SK-N-SH (cell line): ENCODE results near the gene KIAA0232. TPM values are rescaled to one million over a fixed set of nuclear protein-coding genes. Genes with fewer than 3 reads are reported as not detected.

Experiments used
- CTCF ChIA-PET: fragments of 300-600, 350-600 bp; formaldehyde crosslinking; extraction: SDS; loops from one replicate; lab custom pipeline; 2021; lab: Yijun Ruan, JAX
- POLR2A ChIA-PET: fragments of 350-600 bp; sonication (Branson Sonifier 250); formaldehyde crosslinking; extraction: SDS; loops from one replicate; lab custom pipeline; 2020; ENCODE audit warnings: antibody characterized with exemption, inconsistent platforms; lab: Yijun Ruan, JAX
- DNase-seq: peaks from one replicate; pipeline ENCODE4 v3.0.0; 2012
- H2AFZ ChIP-seq: fragments of 200-600 bp; sonication (generic); 2 replicates; pipeline ENCODE4 v1.8.1; 2016; ENCODE audit warnings: antibody characterized with exemption, mild to moderate bottlenecking, low read depth
- H3F3A ChIP-seq: fragments of 200-600 bp; sonication (generic); replicated peaks from 2 replicates; pipeline ENCODE3; 2016; ENCODE audit warnings: antibody characterized with exemption, mild to moderate bottlenecking; ENCODE audit not compliant: insufficient read depth
- H3K27ac ChIP-seq, 2 experiments: fragments of 200-500 bp in 1 of 2; fragments of 200-600 bp in 1 of 2; sonication (Bioruptor generic) in 1 of 2; sonication (generic), shearing (Covaris generic) in 1 of 2; 2 replicates each; pipeline versions ENCODE4 v1.5.1 to v1.6.1; 2014 to 2016; ENCODE audit warnings: low read depth in 2 of 2, inconsistent platforms in 1 of 2, low read length in 1 of 2, mild to moderate bottlenecking in 1 of 2, mixed read lengths in 1 of 2
- H3K27me3 ChIP-seq: fragments of 200-600 bp; sonication (generic), shearing (Covaris generic); 2 replicates; pipeline ENCODE4 v1.6.1; 2016; ENCODE audit warnings: mixed run types; ENCODE audit not compliant: insufficient read depth
- H3K36me3 ChIP-seq, 2 experiments: fragments of 200-500 bp in 1 of 2; fragments of 200-600 bp in 1 of 2; sonication (Bioruptor generic) in 1 of 2; sonication (generic) in 1 of 2; replicated peaks in 1 of 2; 2 replicates each; pipeline versions ENCODE3 to v1.5.1; 2014 to 2016; ENCODE audit warnings: low read length in 1 of 2, mild to moderate bottlenecking in 1 of 2; ENCODE audit not compliant: insufficient read depth in 2 of 2, control insufficient read depth in 1 of 2
- H3K4me1 ChIP-seq, 2 experiments: fragments of 200-500 bp in 1 of 2; fragments of 200-600 bp in 1 of 2; sonication (Bioruptor generic) in 1 of 2; sonication (generic), shearing (Covaris generic) in 1 of 2; 2 replicates each; pipeline versions ENCODE4 v1.5.1 to v1.6.1; 2014 to 2016; ENCODE audit warnings: low read depth in 1 of 2, low read length in 1 of 2, mixed run types in 1 of 2; ENCODE audit not compliant: insufficient read depth in 2 of 2, control insufficient read depth in 1 of 2
- H3K4me2 ChIP-seq: fragments of 200-600 bp; sonication (generic), shearing (Covaris generic); 2 replicates; pipeline ENCODE4 v1.6.1; 2017; ENCODE audit warnings: mixed run types
- H3K4me3 ChIP-seq, 2 experiments: fragments of 200-500 bp in 1 of 2; fragments of 200-600 bp in 1 of 2; sonication (Bioruptor generic) in 1 of 2; sonication (generic), shearing (Covaris generic) in 1 of 2; 2 replicates each; pipeline versions ENCODE4 v1.5.1 to v1.8.1; 2014 to 2016; ENCODE audit warnings: low read depth in 2 of 2, inconsistent platforms in 1 of 2, low read length in 1 of 2, mild to moderate bottlenecking in 1 of 2, mixed read lengths in 1 of 2, moderate library complexity in 1 of 2
- H3K79me2 ChIP-seq: fragments of 200-600 bp; sonication (generic); 2 replicates; pipeline ENCODE4 v1.8.1; 2017; ENCODE audit warnings: mild to moderate bottlenecking; ENCODE audit not compliant: insufficient read depth
- H3K9ac ChIP-seq: fragments of 200-600 bp; sonication (generic); 2 replicates; pipeline ENCODE4 v1.6.1; 2017; ENCODE audit warnings: mixed run types
- H3K9me2 ChIP-seq: fragments of 200-600 bp; sonication (generic); 2 replicates; pipeline ENCODE4 v1.6.1; 2017; ENCODE audit warnings: mixed run types
- H3K9me3 ChIP-seq: fragments of 200-600 bp; sonication (generic); 2 replicates; pipeline ENCODE4 v1.6.1; 2017; ENCODE audit warnings: mixed run types, mild to moderate bottlenecking, moderate library complexity
- H4K20me1 ChIP-seq: fragments of 200-600 bp; sonication (generic); 2 replicates; pipeline ENCODE4 v1.6.1; 2017; ENCODE audit warnings: mild to moderate bottlenecking, mixed run types; ENCODE audit not compliant: insufficient read depth
- EZH2phosphoT487 ChIP-seq: fragments of 200-600 bp; sonication (generic); IDR thresholded peaks from 2 replicates; pipeline ENCODE4 v1.6.1; 2017; ENCODE audit warnings: low read depth, mixed run types, mild to moderate bottlenecking, antibody characterized with exemption, moderate library complexity, borderline replicate concordance
- GABPA ChIP-seq: IDR thresholded peaks from 2 replicates; pipeline ENCODE4 v1.4.0; 2012; ENCODE audit warnings: low read depth, mild to moderate bottlenecking
- GATA2 ChIP-seq: sonication (generic); formaldehyde crosslinking; IDR thresholded peaks from 2 replicates; pipeline ENCODE4 v1.5.0; 2020; ENCODE audit warnings: mild to moderate bottlenecking, missing genetic modification reagents
- JUND ChIP-seq: IDR thresholded peaks from 2 replicates; pipeline ENCODE4 v1.4.0; 2012
- MAX ChIP-seq: IDR thresholded peaks from 2 replicates; pipeline ENCODE4 v1.4.0; 2012; ENCODE audit warnings: low read depth
- MEF2A ChIP-seq: IDR thresholded peaks from 2 replicates; pipeline ENCODE4 v1.4.0; 2012; ENCODE audit warnings: low read depth, borderline replicate concordance
- MXI1 ChIP-seq: IDR thresholded peaks from 2 replicates; pipeline ENCODE4 v1.6.1; 2012; ENCODE audit warnings: mild to moderate bottlenecking, low read depth, low read length, improper control_type of control experiment
- NFIC ChIP-seq: IDR thresholded peaks from 2 replicates; pipeline ENCODE4 v1.4.0; 2012; ENCODE audit warnings: borderline replicate concordance
- NRF1 ChIP-seq: IDR thresholded peaks from 2 replicates; pipeline ENCODE4 v1.6.1; 2012; ENCODE audit warnings: low read depth, mild to moderate bottlenecking, low read length
- PBX3 ChIP-seq: IDR thresholded peaks from 2 replicates; pipeline ENCODE4; 2012
- RCOR1 ChIP-seq: fragments of 150-350 bp; IDR thresholded peaks from 2 replicates; pipeline ENCODE4 v1.6.1; 2017; ENCODE audit warnings: antibody characterized with exemption, low read length
- RXRA ChIP-seq: IDR thresholded peaks from 2 replicates; pipeline ENCODE4 v1.4.0; 2012; ENCODE audit warnings: low read depth, mild to moderate bottlenecking, borderline replicate concordance
- TEAD4 ChIP-seq: IDR thresholded peaks from 2 replicates; pipeline ENCODE4 v1.4.0; 2012; ENCODE audit warnings: mild to moderate bottlenecking, borderline replicate concordance; ENCODE audit not compliant: insufficient read depth
- USF2 ChIP-seq: fragments of 150-350 bp; IDR thresholded peaks from 2 replicates; pipeline ENCODE4 v1.6.1; 2017; ENCODE audit warnings: antibody characterized with exemption, low read length, low read depth, borderline replicate concordance
- YY1 ChIP-seq: IDR thresholded peaks from 2 replicates; pipeline ENCODE4 v1.4.0; 2012; ENCODE audit warnings: low read depth, mild to moderate bottlenecking
- WGBS: methylation state at CpG from one replicate; pipeline ENCODE4 v1.1.6; 2017; ENCODE audit warnings: low lambda C conversion rate; 5-methylcytosine and 5-hydroxymethylcytosine counted together
- polyA plus RNA-seq, 3 experiments: library from polyadenylated mRNA; depleted of rRNA; stranded (reverse); fragments of >200 nt; gene quantifications; 2 replicates each; pipeline ENCODE4 v1.2.3, GENCODE V29; 2012

The KIAA0232 gene
- polyA plus RNA-seq, 1 of the 3 experiments (the other 2 are of a cell fraction): 5.7 TPM

- Histone ChIP-seq H3K4me1 (peaks cover 12 to 39% of the 10 kb centered on the region in 2 experiments; a peak in 2 of 4 replicates), H3K9me2 (no peaks in the 10 kb centered on the region), H3K27me3 (no peaks in the 10 kb centered on the region), H3F3A (no peaks in the 10 kb centered on the region), H4K20me1 (peaks cover 7% of the 10 kb centered on the region; the same call in 1 of the 2 replicates), H3K9ac (no peak overlapping the region), H2AFZ (no peak overlapping the region), H3K4me2 (no peak overlapping the region), H3K36me3 (no peaks in the 10 kb centered on the region), H3K4me3 (no peak overlapping the region), H3K9me3 (no peaks in the 10 kb centered on the region), H3K79me2 (peaks cover 26% of the 10 kb centered on the region), H3K27ac (no peak overlapping the region)
- WGBS: 95% methylated on average over 12 of the region's 18 CpGs
- ChIA-PET POLR2A (no interaction called here), CTCF (interaction anchor here (1.2 to 1.9 kb wide), 2 partner anchors 11 to 15 kb away, joined by 3 to 10 read pairs; no protein-coding TSS in a partner anchor)
- TF ChIP-seq MXI1: no peak
- TF ChIP-seq NRF1: no peak
- TF ChIP-seq MEF2A: no peak
- no peak for TF ChIP-seq JUND
- no peak for TF ChIP-seq PBX3
- no peak for TF ChIP-seq NFIC
- no peak for TF ChIP-seq RXRA
- TF ChIP-seq TEAD4: no peak
- TF ChIP-seq USF2: no peak
- no peak for TF ChIP-seq GATA2 (CRISPR knock-in tag)
- no peak for TF ChIP-seq YY1
- no peak for DNase-seq
Measured at GRCh38 chr4:6915041-6916005, 132.8 kb downstream of the KIAA0232 start.

GRCh38 chr4:6916069-6916586 lies 133.6 kb downstream of the KIAA0232 start:
- H3K9me3 ChIP-seq: no peaks in the 10 kb centered on the region
- no peak overlapping the region for H3K9ac ChIP-seq
- TF ChIP-seq GABPA: no peak
- no peak for TF ChIP-seq NRF1
- no peak for TF ChIP-seq RCOR1
- TF ChIP-seq MAX: no peak
- no peak for TF ChIP-seq EZH2phosphoT487
- no peak overlapping the region for H3K4me3 ChIP-seq
- peaks cover 7% of the 10 kb centered on the region; the same call in 1 of the 2 replicates for H4K20me1 ChIP-seq
- H3K36me3 ChIP-seq: no peaks in the 10 kb centered on the region
- H3K4me2 ChIP-seq: 0 out of 2 replicates have a peak overlapping the region, but pooled peaks have one; percentile 3
- whole genome bisulfite sequencing: 92% methylated on average over 10 of the region's 12 CpGs
- peaks cover 12 to 31% of the 10 kb centered on the region in 2 experiments; a peak in 2 of 4 replicates for H3K4me1 ChIP-seq
- ChIA-PET CTCF (interaction anchor here (0.9 to 1.9 kb wide), 4 partner anchors 10 to 29 kb away, joined by 3 to 10 read pairs (median 3); no protein-coding TSS in a partner anchor), POLR2A (no interaction called here)
- no peak overlapping the region for H3K27ac ChIP-seq
- no peaks in the 10 kb centered on the region for H3F3A ChIP-seq
- no peaks in the 10 kb centered on the region for H3K27me3 ChIP-seq
- no peak for DNase-seq
- no peaks in the 10 kb centered on the region for H3K9me2 ChIP-seq
- H3K79me2 ChIP-seq: peaks cover 18% of the 10 kb centered on the region; the same call in 1 of the 2 replicates
- H2AFZ ChIP-seq: no peak overlapping the region
